ENCODE measurements around the gene FAM32A.

The FAM32A gene

GRCh38 chr19:16226184-16226591 is 41.0 kb downstream of the FAM32A start:
- DNase-seq, result no peak

- DNase-seq, result no peak
Observed at GRCh38 chr19:16226878-16227836, 41.9 kb downstream of the FAM32A start.

GRCh38 chr19:16227837-16228636 is 42.8 kb downstream of the FAM32A start:
- DNase-seq, result no peak

- DNase-seq, result no peak
Observed at GRCh38 chr19:16228637-16229321, 43.6 kb downstream of the FAM32A start.

GRCh38 chr19:16229322-16229641 is 44.1 kb downstream of the FAM32A start:
- DNase-seq, result no peak

GRCh38 chr19:16232127-16232526 is 46.9 kb downstream of the FAM32A start:
- no peak for DNase-seq

- no peak for DNase-seq
Observed at GRCh38 chr19:16232568-16232967, 47.4 kb downstream of the FAM32A start.

GRCh38 chr19:16233081-16233776 is 48.0 kb downstream of the FAM32A start:
- no peak for DNase-seq

- no peak for DNase-seq
Observed at GRCh38 chr19:16233836-16234551, 48.8 kb downstream of the FAM32A start.

- no peak for DNase-seq
Observed at GRCh38 chr19:16234552-16235445, 49.6 kb downstream of the FAM32A start.

GRCh38 chr19:16235811-16236652 is 50.8 kb downstream of the FAM32A start:
- DNase-seq, result no peak

Data from NCI-H2171 treated with DMSO at 0.1 percent for 48 hours (cell line).